ENCODE results near the gene DAND5.

The DAND5 gene

GRCh38 chr19:12996406-12997094, 27.2 kb downstream of the DAND5 start:
- no peak for TF ChIP-seq CTCF (conservative IDR thresholded peaks at IDR 0.05; ENCODE audit: low read depth, low read length)
- H3K4me3 ChIP-seq (ENCODE audit: low read depth, low read length): peak overlapping the region; percentile 76
- DNase-seq (ENCODE audit: low read depth): no peak

GRCh38 chr19:12997179-12997966, 28.0 kb downstream of the DAND5 start:
- peak overlapping the region; percentile 76 for H3K4me3 ChIP-seq (ENCODE audit: low read depth, low read length)
- DNase-seq (ENCODE audit: low read depth): no peak
- TF ChIP-seq CTCF (conservative IDR thresholded peaks at IDR 0.05; ENCODE audit: low read depth, low read length): no peak

GRCh38 chr19:12997967-12998940, 28.9 kb downstream of the DAND5 start:
- DNase-seq (ENCODE audit: low read depth): no peak
- no peak for TF ChIP-seq CTCF (conservative IDR thresholded peaks at IDR 0.05; ENCODE audit: low read depth, low read length)
- no peak overlapping the region for H3K4me3 ChIP-seq (ENCODE audit: low read depth, low read length)

- DNase-seq (ENCODE audit: low read depth): no peak
- H3K4me3 ChIP-seq (ENCODE audit: low read depth, low read length): no peak overlapping the region
- no peak for TF ChIP-seq CTCF (conservative IDR thresholded peaks at IDR 0.05; ENCODE audit: low read depth, low read length)
Observed at GRCh38 chr19:13001166-13001501, 31.8 kb downstream of the DAND5 start.

GRCh38 chr19:13001502-13002165, 32.3 kb downstream of the DAND5 start:
- DNase-seq (ENCODE audit: low read depth): no peak
- TF ChIP-seq CTCF (conservative IDR thresholded peaks at IDR 0.05; ENCODE audit: low read depth, low read length): no peak
- no peak overlapping the region for H3K4me3 ChIP-seq (ENCODE audit: low read depth, low read length)

GRCh38 chr19:13002166-13002898, 33.0 kb downstream of the DAND5 start:
- TF ChIP-seq CTCF (conservative IDR thresholded peaks at IDR 0.05; ENCODE audit: low read depth, low read length): no peak
- no peak overlapping the region for H3K4me3 ChIP-seq (ENCODE audit: low read depth, low read length)
- no peak for DNase-seq (ENCODE audit: low read depth)

Data from choroid plexus epithelial cell (primary cell).